ENCODE data around the gene TANGO2.

TANGO2 gene, protein sequence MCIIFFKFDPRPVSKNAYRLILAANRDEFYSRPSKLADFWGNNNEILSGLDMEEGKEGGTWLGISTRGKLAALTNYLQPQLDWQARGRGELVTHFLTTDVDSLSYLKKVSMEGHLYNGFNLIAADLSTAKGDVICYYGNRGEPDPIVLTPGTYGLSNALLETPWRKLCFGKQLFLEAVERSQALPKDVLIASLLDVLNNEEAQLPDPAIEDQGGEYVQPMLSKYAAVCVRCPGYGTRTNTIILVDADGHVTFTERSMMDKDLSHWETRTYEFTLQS

DNA sequence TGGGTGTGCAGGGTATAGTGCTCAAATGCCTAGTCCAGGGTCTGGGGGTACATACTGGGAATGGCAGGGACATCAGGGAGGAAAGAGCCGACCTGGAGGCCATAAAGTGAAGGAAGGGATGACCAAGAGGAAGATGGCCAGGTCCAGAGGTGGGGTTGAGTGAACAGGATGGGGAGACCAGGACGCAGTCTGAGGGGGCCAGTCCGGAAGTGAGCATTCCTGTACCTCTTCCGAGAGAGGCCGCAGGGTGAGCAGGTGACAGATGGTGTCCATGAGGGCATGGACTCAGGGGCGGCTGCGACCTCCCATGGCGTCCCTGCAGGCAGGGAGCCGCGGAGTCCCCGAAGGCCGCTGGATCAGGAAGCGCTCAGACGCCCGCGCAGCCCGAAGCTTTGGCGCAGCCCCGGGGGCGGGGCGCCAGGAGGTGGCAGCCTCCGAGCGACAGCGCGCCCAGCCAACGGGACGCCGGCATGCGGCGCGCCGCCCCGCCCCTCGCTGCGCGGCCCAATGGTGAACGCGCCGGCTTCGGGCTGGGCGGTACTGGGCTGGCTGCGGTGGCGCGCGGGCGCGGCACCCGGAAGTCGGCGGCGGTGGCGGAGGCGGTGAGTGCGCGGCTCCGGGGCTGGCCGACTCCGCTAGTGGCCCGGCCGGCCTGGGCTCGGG lies at the start of gene TANGO2:
TSS of gene TANGO2 (plus strand) at position 578 of the 663 bp plus-strand sequence. CDS start 15,689 bp downstream, outside the sequence.
- Histone ChIP-seq H3K36me3 (ENCODE audit: insufficient read depth, insufficient read length, low read length) (no peaks in the 10 kb centered on the region), H3K9me3 (ENCODE audit: insufficient read depth, low read length) (no peaks in the 10 kb centered on the region), H3K4me1 (ENCODE audit: insufficient read depth, insufficient read length) (peaks cover 6% of the 10 kb centered on the region), H3K4me3 (ENCODE audit: insufficient read length, low read depth) (peak within 1 kb of the TSS; percentile 71), H3K9ac (ENCODE audit: insufficient read length, low read depth) (peak within 1 kb of the TSS; percentile 81), H3K27me3 (ENCODE audit: insufficient read depth, insufficient read length) (peaks cover 58% of the 10 kb centered on the region)
- TF ChIP-seq SUZ12 (IDR thresholded peaks at IDR 0.05; ENCODE audit: extremely low read depth, insufficient read depth, insufficient read length) (no peak), ZNF274 (IDR thresholded peaks at IDR 0.05; ENCODE audit: low read depth, low read length) (no peak), YY1 (IDR thresholded peaks at IDR 0.05; ENCODE audit: insufficient read depth, insufficient read length) (no peak)
- DNase-seq (ENCODE audit: low read depth, low spot score) = peak; percentile 68

DNA sequence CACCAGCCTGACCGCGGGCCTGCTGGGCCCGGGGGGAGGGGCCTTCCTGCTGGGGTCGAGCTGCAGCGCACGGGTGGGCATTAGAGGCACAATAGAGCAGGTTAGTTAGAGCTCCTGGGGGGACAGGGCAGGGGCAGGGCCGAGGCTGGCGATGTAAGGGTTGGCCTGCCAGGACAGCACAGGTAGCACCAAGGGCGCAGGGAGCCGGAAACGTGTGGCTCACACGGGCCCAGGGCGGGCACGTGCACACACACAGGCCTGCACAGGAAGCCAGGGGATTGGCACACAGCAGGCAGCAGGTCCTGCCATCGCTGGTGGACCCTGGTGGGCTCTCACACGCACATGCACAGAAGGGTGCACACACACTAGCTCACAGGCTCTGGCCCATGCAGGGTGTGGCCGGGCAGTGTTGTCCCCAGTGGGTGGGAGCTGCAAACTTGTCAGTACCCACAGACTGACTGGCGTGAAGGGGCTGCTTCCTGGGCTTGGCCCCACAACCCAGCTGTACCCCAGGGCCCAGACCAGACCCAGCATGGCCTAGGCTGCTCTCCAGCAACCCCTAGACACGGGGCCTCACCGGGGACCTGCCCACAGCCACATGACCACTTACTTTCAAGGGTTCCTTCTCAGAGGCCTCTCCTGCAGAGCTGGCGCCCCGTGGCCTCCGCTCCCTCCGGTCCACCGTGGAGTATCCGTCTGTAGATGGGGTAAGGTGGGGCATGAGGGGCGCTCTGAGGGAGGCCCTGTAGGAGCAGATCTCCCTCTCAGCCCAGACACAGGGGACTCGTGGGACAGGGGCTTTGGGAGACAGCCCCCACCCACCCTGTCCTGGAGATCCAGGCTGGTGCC lies 49.4 kb upstream of the TANGO2 start:
- no peak overlapping the region for H3K4me3 ChIP-seq (ENCODE audit: insufficient read length, low read depth)
- no peak overlapping the region for H3K9ac ChIP-seq (ENCODE audit: insufficient read length, low read depth)
- peaks cover 15% of the 10 kb centered on the region for H3K4me1 ChIP-seq (ENCODE audit: insufficient read depth, insufficient read length)
- H3K9me3 ChIP-seq (ENCODE audit: insufficient read depth, low read length) = no peaks in the 10 kb centered on the region
- TF ChIP-seq SUZ12 (IDR thresholded peaks at IDR 0.05; ENCODE audit: extremely low read depth, insufficient read depth, insufficient read length) (no peak), ZNF274 (IDR thresholded peaks at IDR 0.05; ENCODE audit: low read depth, low read length) (no peak), YY1 (IDR thresholded peaks at IDR 0.05; ENCODE audit: insufficient read depth, insufficient read length) (no peak)
- H3K27me3 ChIP-seq (ENCODE audit: insufficient read depth, insufficient read length) = no peaks in the 10 kb centered on the region
- H3K36me3 ChIP-seq (ENCODE audit: insufficient read depth, insufficient read length, low read length) = peaks cover 71% of the 10 kb centered on the region
- DNase-seq (ENCODE audit: low read depth, low spot score) = no peak

DNA sequence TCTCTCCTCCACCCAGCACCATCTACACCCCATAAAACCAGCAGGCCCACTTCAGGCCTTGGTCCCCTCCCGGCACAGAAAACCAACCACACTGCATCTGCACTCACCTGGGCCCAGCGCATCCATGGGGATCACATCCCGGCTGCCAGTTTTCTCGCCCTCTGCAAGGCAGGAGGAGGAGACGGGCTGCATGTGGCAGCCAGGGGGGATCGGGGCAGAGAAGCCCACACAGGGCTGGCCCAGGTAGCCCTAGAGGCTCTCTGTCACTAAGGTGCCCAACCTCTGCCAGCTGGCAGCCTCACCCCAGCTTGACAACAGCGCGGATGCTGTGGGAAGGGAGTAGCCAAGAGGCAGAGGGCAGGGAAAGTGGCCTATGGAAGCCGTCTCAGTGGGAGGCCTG lies 48.7 kb upstream of the TANGO2 start:
- no peak for DNase-seq (ENCODE audit: low read depth, low spot score)
- peaks cover 69% of the 10 kb centered on the region for H3K36me3 ChIP-seq (ENCODE audit: insufficient read depth, insufficient read length, low read length)
- H3K4me3 ChIP-seq (ENCODE audit: insufficient read length, low read depth) = no peak overlapping the region
- H3K9ac ChIP-seq (ENCODE audit: insufficient read length, low read depth) = no peak overlapping the region
- no peaks in the 10 kb centered on the region for H3K27me3 ChIP-seq (ENCODE audit: insufficient read depth, insufficient read length)
- H3K9me3 ChIP-seq (ENCODE audit: insufficient read depth, low read length) = no peaks in the 10 kb centered on the region
- TF ChIP-seq SUZ12 (IDR thresholded peaks at IDR 0.05; ENCODE audit: extremely low read depth, insufficient read depth, insufficient read length) (no peak), ZNF274 (IDR thresholded peaks at IDR 0.05; ENCODE audit: low read depth, low read length) (no peak), YY1 (IDR thresholded peaks at IDR 0.05; ENCODE audit: insufficient read depth, insufficient read length) (no peak)
- peaks cover 15% of the 10 kb centered on the region for H3K4me1 ChIP-seq (ENCODE audit: insufficient read depth, insufficient read length)

DNA sequence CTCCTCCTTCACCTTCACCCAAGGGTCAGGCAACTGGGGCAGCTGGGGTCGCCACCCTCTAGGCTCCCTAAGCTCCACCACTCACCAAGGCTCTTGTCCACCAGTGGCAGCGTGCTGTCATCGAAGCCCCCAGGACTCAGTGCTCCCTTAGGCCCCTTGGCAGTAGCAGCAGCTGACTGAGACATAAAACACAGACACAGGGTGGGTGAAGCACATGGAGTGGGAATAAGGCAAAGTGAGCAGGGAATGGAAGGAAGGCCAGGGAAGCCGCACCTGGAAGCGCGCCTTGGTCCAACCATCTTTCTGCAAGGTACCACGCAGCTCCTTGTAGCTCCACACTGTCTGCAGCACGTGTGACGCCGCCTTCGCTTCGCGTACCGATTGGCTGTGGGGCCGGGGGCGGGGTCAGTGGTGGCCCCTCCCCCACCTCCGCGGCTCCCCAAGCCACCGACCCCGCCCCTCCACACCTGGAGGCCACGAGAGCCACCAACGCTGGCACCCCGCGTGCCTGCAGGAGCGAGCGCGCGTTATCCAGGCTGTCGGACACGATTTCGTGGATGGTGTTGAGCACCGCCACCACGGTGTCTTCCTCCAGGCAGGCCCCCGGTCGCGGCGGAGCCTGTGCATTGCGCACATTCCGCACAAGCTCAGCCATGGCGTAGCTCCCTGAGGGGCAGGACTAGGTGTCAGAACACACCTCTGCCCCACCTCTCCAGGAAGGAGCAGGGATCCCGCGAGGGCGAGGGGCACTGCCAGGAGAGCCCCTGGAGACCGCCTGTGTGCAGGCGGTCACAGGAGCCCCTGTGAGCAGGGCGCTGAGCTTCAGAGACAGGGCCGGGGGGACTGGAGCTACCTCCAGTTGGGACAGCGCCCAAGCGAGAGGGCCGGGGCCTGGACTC lies 48.0 kb upstream of the TANGO2 start:
- H3K36me3 ChIP-seq (ENCODE audit: insufficient read depth, insufficient read length, low read length) = peaks cover 66% of the 10 kb centered on the region
- H3K9me3 ChIP-seq (ENCODE audit: insufficient read depth, low read length) = no peaks in the 10 kb centered on the region
- no peaks in the 10 kb centered on the region for H3K27me3 ChIP-seq (ENCODE audit: insufficient read depth, insufficient read length)
- H3K4me3 ChIP-seq (ENCODE audit: insufficient read length, low read depth) = no peak overlapping the region
- TF ChIP-seq YY1 (IDR thresholded peaks at IDR 0.05; ENCODE audit: insufficient read depth, insufficient read length) (no peak), ZNF274 (IDR thresholded peaks at IDR 0.05; ENCODE audit: low read depth, low read length) (no peak), SUZ12 (IDR thresholded peaks at IDR 0.05; ENCODE audit: extremely low read depth, insufficient read depth, insufficient read length) (no peak)
- peaks cover 15% of the 10 kb centered on the region for H3K4me1 ChIP-seq (ENCODE audit: insufficient read depth, insufficient read length)
- DNase-seq (ENCODE audit: low read depth, low spot score) = no peak
- no peak overlapping the region for H3K9ac ChIP-seq (ENCODE audit: insufficient read length, low read depth)

DNA sequence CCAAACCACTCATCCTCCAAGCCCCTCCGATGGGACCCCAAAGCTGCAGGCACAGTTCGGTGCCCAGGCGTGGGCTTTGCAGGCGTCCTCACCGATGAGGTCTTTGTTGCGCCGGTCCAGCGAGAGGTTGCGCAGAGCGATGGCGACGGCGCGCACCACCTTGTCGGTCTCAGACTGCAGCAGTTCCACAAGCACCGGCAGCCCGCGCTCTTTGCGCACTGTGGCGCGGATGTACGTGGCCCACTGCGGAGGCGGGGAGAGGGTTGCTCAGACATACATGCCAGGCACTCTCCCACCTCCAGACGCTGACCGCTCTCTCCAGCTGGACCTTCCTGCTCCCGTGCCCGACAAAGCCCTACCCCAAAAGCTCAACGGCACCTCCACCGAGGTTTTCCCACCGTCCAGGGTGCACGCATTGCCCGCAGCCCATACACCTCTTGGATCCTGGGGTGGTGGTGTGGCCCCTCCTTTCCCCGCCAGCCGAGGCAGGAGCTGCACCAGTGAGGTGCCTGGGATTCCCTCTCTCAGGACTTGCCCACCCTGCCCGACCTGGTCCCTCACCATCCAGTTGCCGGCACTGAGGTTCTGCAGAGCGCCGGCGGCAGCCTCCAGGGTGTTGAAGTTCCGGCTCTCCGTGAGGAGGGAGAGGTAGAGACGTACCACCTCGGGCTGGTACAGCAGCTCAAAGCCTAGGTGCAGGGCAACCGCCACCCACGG lies 47.2 kb upstream of the TANGO2 start:
- H3K9me3 ChIP-seq (ENCODE audit: insufficient read depth, low read length) = no peaks in the 10 kb centered on the region
- H3K9ac ChIP-seq (ENCODE audit: insufficient read length, low read depth) = no peak overlapping the region
- H3K4me1 ChIP-seq (ENCODE audit: insufficient read depth, insufficient read length) = peaks cover 15% of the 10 kb centered on the region
- H3K4me3 ChIP-seq (ENCODE audit: insufficient read length, low read depth) = no peak overlapping the region
- H3K36me3 ChIP-seq (ENCODE audit: insufficient read depth, insufficient read length, low read length) = peaks cover 64% of the 10 kb centered on the region
- H3K27me3 ChIP-seq (ENCODE audit: insufficient read depth, insufficient read length) = no peaks in the 10 kb centered on the region
- no peak for DNase-seq (ENCODE audit: low read depth, low spot score)
- TF ChIP-seq YY1 (IDR thresholded peaks at IDR 0.05; ENCODE audit: insufficient read depth, insufficient read length) (no peak), SUZ12 (IDR thresholded peaks at IDR 0.05; ENCODE audit: extremely low read depth, insufficient read depth, insufficient read length) (no peak), ZNF274 (IDR thresholded peaks at IDR 0.05; ENCODE audit: low read depth, low read length) (no peak)

DNA sequence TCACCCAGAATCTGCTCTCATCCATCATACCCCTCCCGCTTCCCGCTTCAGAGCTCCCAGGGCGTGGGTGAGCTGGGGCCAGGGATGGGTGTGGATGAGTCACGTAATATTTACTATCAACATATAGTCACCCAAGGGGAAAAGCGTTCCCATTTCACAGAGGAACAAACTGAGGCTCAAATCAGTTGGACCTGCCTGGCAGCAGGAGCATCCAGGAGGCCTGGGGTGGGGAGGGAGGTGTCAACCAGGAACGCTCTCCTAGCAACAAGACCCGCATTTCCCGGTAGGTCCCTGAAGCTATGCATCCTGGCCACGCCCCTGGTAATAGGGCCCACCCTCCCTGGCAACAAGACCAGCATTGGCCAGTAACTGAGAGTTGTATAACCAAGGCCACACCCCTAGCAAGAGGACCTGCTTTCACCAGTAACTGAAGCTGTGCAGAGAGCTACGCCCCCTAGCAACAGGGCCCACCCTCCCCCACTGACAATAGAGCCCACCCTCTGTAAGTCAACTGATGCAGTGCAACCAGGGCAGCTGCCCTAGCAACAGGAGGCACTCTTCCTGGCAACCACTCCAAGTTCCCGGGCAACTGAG lies 46.5 kb upstream of the TANGO2 start:
- TF ChIP-seq ZNF274 (IDR thresholded peaks at IDR 0.05; ENCODE audit: low read depth, low read length) = no peak
- no peak for TF ChIP-seq SUZ12 (IDR thresholded peaks at IDR 0.05; ENCODE audit: extremely low read depth, insufficient read depth, insufficient read length)
- TF ChIP-seq YY1 (IDR thresholded peaks at IDR 0.05; ENCODE audit: insufficient read depth, insufficient read length) = no peak
- DNase-seq (ENCODE audit: low read depth, low spot score) = peak; percentile 73
- H3K4me1 ChIP-seq (ENCODE audit: insufficient read depth, insufficient read length) = peaks cover 13% of the 10 kb centered on the region
- H3K4me3 ChIP-seq (ENCODE audit: insufficient read length, low read depth) = no peak overlapping the region
- H3K36me3 ChIP-seq (ENCODE audit: insufficient read depth, insufficient read length, low read length) = peaks cover 65% of the 10 kb centered on the region
- no peaks in the 10 kb centered on the region for H3K9me3 ChIP-seq (ENCODE audit: insufficient read depth, low read length)
- H3K9ac ChIP-seq (ENCODE audit: insufficient read length, low read depth) = no peak overlapping the region
- H3K27me3 ChIP-seq (ENCODE audit: insufficient read depth, insufficient read length) = no peaks in the 10 kb centered on the region
